ENCODE results near the gene NFATC2.

GRCh38 chr20:51446230-51446629 lies 96.3 kb downstream of the NFATC2 start:
- TF ChIP-seq EGR1 (IDR thresholded peaks at IDR 0.05), result no peak
- TF ChIP-seq RAD21 (IDR thresholded peaks at IDR 0.05; ENCODE audit: low read depth), result no peak
- no peak for TF ChIP-seq TEAD4 (IDR thresholded peaks at IDR 0.05)
- TF ChIP-seq TAF1 (IDR thresholded peaks at IDR 0.05; ENCODE audit: low read depth), result no peak
- TF ChIP-seq MAX (IDR thresholded peaks at IDR 0.05), result no peak
- TF ChIP-seq EP300 (IDR thresholded peaks at IDR 0.05; ENCODE audit: borderline replicate concordance), result no peak
- no peak for TF ChIP-seq TCF12 (IDR thresholded peaks at IDR 0.05; ENCODE audit: low read depth)
- TF ChIP-seq USF1 (IDR thresholded peaks at IDR 0.05), result no peak
- no peak for TF ChIP-seq CEBPB (IDR thresholded peaks at IDR 0.05)
- no peak for TF ChIP-seq REST (IDR thresholded peaks at IDR 0.05; ENCODE audit: low read depth)
- no peak for TF ChIP-seq NFIC (IDR thresholded peaks at IDR 0.05)
- TF ChIP-seq FOXM1 (IDR thresholded peaks at IDR 0.05; ENCODE audit: borderline replicate concordance, low read depth), result no peak
- no peak for TF ChIP-seq CREB1 (IDR thresholded peaks at IDR 0.05; ENCODE audit: low read depth)
- TF ChIP-seq YY1 (IDR thresholded peaks at IDR 0.05; ENCODE audit: low read depth), result no peak
